Measurements from ENCODE around the gene MAD1L1. TPM values are rescaled to one million over a fixed set of nuclear protein-coding genes. Genes with fewer than 3 reads are reported as not detected.

The MAD1L1 gene
- total RNA-seq, 1 experiment from 2014 or later, result 43.8 TPM

DNA sequence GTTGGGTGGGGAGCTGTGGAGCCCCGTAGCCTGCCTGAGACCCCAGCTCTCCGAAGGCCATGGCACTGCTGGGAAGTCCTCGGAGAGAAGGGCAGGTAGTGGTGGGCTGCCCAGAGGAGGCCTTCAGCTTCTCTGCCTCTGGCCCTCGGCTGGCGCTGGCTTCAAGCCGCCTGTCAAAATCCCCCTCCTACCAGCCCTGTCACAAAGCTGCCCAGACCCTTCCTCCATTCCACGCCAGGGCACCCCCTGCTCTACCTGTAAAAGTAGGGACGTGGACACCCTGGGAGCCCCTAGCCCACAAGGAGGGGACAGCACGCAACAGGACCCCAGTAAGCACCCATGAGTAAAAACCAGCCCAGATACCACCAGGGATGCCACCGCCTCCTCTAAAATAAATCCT is 31.6 kb downstream of the MAD1L1 start (continued):
- TF ChIP-seq, protein P1, sequence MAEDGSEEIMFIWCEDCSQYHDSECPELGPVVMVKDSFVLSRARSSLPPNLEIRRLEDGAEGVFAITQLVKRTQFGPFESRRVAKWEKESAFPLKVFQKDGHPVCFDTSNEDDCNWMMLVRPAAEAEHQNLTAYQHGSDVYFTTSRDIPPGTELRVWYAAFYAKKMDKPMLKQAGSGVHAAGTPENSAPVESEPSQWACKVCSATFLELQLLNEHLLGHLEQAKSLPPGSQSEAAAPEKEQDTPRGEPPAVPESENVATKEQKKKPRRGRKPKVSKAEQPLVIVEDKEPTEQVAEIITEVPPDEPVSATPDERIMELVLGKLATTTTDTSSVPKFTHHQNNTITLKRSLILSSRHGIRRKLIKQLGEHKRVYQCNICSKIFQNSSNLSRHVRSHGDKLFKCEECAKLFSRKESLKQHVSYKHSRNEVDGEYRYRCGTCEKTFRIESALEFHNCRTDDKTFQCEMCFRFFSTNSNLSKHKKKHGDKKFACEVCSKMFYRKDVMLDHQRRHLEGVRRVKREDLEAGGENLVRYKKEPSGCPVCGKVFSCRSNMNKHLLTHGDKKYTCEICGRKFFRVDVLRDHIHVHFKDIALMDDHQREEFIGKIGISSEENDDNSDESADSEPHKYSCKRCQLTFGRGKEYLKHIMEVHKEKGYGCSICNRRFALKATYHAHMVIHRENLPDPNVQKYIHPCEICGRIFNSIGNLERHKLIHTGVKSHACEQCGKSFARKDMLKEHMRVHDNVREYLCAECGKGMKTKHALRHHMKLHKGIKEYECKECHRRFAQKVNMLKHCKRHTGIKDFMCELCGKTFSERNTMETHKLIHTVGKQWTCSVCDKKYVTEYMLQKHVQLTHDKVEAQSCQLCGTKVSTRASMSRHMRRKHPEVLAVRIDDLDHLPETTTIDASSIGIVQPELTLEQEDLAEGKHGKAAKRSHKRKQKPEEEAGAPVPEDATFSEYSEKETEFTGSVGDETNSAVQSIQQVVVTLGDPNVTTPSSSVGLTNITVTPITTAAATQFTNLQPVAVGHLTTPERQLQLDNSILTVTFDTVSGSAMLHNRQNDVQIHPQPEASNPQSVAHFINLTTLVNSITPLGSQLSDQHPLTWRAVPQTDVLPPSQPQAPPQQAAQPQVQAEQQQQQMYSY (CRISPR knock-in tag; IDR thresholded peaks at IDR 0.05), result no peak

DNA sequence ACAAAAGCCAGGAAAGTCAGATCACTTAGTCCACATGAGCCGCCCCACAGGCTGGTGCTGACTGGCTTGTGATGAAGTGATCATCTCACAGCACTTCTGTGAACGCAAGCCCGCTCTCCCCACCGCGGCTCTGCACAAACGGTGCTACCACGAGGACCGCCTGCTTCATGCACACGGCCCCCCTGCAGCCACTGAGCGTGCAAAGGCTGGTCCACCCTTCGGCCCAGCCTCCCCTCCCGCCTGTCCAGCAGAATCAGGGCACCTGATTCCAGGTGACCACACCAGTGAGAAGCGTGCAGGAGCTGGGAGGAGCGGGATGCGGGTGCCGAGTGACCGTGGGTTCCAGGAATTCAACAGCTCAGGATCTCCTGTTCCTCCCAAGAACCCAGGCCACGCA is 32.2 kb downstream of the MAD1L1 start:
- TF ChIP-seq NFE2L1 (CRISPR knock-in tag; IDR thresholded peaks at IDR 0.05), result no peak
- TF ChIP-seq, protein P2, sequence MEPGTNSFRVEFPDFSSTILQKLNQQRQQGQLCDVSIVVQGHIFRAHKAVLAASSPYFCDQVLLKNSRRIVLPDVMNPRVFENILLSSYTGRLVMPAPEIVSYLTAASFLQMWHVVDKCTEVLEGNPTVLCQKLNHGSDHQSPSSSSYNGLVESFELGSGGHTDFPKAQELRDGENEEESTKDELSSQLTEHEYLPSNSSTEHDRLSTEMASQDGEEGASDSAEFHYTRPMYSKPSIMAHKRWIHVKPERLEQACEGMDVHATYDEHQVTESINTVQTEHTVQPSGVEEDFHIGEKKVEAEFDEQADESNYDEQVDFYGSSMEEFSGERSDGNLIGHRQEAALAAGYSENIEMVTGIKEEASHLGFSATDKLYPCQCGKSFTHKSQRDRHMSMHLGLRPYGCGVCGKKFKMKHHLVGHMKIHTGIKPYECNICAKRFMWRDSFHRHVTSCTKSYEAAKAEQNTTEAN (CRISPR knock-in tag; IDR thresholded peaks at IDR 0.05), result no peak
- no peak for TF ChIP-seq CREB1 (CRISPR knock-in tag; IDR thresholded peaks at IDR 0.05)
- no peak for TF ChIP-seq EMX1 (CRISPR knock-in tag; IDR thresholded peaks at IDR 0.05)
- TF ChIP-seq, protein P3, sequence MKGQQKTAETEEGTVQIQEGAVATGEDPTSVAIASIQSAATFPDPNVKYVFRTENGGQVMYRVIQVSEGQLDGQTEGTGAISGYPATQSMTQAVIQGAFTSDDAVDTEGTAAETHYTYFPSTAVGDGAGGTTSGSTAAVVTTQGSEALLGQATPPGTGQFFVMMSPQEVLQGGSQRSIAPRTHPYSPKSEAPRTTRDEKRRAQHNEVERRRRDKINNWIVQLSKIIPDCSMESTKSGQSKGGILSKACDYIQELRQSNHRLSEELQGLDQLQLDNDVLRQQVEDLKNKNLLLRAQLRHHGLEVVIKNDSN (CRISPR knock-in tag; IDR thresholded peaks at IDR 0.05), result no peak
- no peak for TF ChIP-seq TEAD1 (CRISPR knock-in tag; IDR thresholded peaks at IDR 0.05)
- TF ChIP-seq, protein P4, sequence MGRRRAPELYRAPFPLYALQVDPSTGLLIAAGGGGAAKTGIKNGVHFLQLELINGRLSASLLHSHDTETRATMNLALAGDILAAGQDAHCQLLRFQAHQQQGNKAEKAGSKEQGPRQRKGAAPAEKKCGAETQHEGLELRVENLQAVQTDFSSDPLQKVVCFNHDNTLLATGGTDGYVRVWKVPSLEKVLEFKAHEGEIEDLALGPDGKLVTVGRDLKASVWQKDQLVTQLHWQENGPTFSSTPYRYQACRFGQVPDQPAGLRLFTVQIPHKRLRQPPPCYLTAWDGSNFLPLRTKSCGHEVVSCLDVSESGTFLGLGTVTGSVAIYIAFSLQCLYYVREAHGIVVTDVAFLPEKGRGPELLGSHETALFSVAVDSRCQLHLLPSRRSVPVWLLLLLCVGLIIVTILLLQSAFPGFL (CRISPR knock-in tag; IDR thresholded peaks at IDR 0.05; ENCODE audit: borderline replicate concordance), result no peak
- TF ChIP-seq, protein P5, sequence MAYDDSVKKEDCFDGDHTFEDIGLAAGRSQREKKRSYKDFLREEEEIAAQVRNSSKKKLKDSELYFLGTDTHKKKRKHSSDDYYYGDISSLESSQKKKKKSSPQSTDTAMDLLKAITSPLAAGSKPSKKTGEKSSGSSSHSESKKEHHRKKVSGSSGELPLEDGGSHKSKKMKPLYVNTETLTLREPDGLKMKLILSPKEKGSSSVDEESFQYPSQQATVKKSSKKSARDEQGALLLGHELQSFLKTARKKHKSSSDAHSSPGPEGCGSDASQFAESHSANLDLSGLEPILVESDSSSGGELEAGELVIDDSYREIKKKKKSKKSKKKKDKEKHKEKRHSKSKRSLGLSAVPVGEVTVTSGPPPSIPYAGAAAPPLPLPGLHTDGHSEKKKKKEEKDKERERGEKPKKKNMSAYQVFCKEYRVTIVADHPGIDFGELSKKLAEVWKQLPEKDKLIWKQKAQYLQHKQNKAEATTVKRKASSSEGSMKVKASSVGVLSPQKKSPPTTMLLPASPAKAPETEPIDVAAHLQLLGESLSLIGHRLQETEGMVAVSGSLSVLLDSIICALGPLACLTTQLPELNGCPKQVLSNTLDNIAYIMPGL (CRISPR knock-in tag; IDR thresholded peaks at IDR 0.05), result no peak
- TF ChIP-seq RELA (CRISPR knock-in tag; IDR thresholded peaks at IDR 0.05; ENCODE audit: borderline replicate concordance), result no peak
- TF ChIP-seq GABPB1 (CRISPR knock-in tag; IDR thresholded peaks at IDR 0.05), result no peak
- no peak for TF ChIP-seq RORB (CRISPR knock-in tag; IDR thresholded peaks at IDR 0.05)
- no peak for TF ChIP-seq JUN (CRISPR knock-in tag; IDR thresholded peaks at IDR 0.05)
- no peak for TF ChIP-seq ZNF263 (CRISPR knock-in tag; IDR thresholded peaks at IDR 0.05; ENCODE audit: low read depth)
- TF ChIP-seq ZNF671 (CRISPR knock-in tag; IDR thresholded peaks at IDR 0.05), result no peak
- TF ChIP-seq SMAD3 (CRISPR knock-in tag; IDR thresholded peaks at IDR 0.05; ENCODE audit: borderline replicate concordance), result no peak
- no peak for TF ChIP-seq NR1H2 (CRISPR knock-in tag; IDR thresholded peaks at IDR 0.05)
- TF ChIP-seq ATF1 (CRISPR knock-in tag; IDR thresholded peaks at IDR 0.05), result no peak
- no peak for TF ChIP-seq SOX15 (CRISPR knock-in tag; IDR thresholded peaks at IDR 0.05)
- TF ChIP-seq, protein P6, sequence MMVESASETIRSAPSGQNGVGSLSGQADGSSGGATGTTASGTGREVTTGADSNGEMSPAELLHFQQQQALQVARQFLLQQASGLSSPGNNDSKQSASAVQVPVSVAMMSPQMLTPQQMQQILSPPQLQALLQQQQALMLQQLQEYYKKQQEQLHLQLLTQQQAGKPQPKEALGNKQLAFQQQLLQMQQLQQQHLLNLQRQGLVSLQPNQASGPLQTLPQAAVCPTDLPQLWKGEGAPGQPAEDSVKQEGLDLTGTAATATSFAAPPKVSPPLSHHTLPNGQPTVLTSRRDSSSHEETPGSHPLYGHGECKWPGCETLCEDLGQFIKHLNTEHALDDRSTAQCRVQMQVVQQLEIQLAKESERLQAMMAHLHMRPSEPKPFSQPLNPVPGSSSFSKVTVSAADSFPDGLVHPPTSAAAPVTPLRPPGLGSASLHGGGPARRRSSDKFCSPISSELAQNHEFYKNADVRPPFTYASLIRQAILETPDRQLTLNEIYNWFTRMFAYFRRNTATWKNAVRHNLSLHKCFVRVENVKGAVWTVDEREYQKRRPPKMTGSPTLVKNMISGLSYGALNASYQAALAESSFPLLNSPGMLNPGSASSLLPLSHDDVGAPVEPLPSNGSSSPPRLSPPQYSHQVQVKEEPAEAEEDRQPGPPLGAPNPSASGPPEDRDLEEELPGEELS (CRISPR knock-in tag; IDR thresholded peaks at IDR 0.05), result no peak
- TF ChIP-seq ESRRA (CRISPR knock-in tag; IDR thresholded peaks at IDR 0.05; ENCODE audit: borderline replicate concordance), result no peak
- Mint-ChIP-seq H3K9me3 (peaks cover 9% of the 10 kb centered on the region; the same call in 1 of the 2 replicates), H3K27ac (peak overlapping the region; percentile 31; the same call in 1 of the 2 replicates), H3K27me3 (ENCODE audit: low read depth) (no peaks in the 10 kb centered on the region), H3K36me3 (peaks cover 31% of the 10 kb centered on the region), H3K4me3 (no peak overlapping the region), H3K4me1 (no peaks in the 10 kb centered on the region)
- POLR2A ChIA-PET, result no interaction called here
- CTCF ChIA-PET, result interaction anchor here (1.4 kb wide), 1 partner anchor 9 kb away, joined by 7 read pairs; no protein-coding TSS in a partner anchor
- no peak for ATAC-seq
- no peak for DNase-seq (ENCODE audit: low spot score)
